Progenitor cell of endocrine pancreas (in vitro differentiated cells): ENCODE results near the gene PRRC2C. TPM values are rescaled to one million over a fixed set of nuclear protein-coding genes. Genes with fewer than 3 reads are reported as not detected.

Experiments
- DNase-seq: peaks from one replicate; pipeline ENCODE4 v3.0.0; 2021; ENCODE audit warnings: low spot score; ENCODE audit not compliant: unreplicated experiment
- H3K27ac Mint-ChIP-seq: 2 replicates; pipeline ENCODE4 v1.8.0; 2021; ENCODE audit warnings: mild to moderate bottlenecking, moderate library complexity, mixed read lengths
- H3K27me3 Mint-ChIP-seq: 2 replicates; pipeline ENCODE4 v1.8.0; 2021; ENCODE audit warnings: mixed read lengths
- H3K36me3 Mint-ChIP-seq: 2 replicates; pipeline ENCODE4 v1.8.0; 2022; ENCODE audit warnings: mixed read lengths; ENCODE audit not compliant: insufficient read depth
- H3K4me1 Mint-ChIP-seq: 2 replicates; pipeline ENCODE4 v1.8.0; 2021; ENCODE audit warnings: low read depth, mixed read lengths
- H3K4me3 Mint-ChIP-seq: 2 replicates; pipeline ENCODE4 v1.8.0; 2021; ENCODE audit warnings: low read depth, mild to moderate bottlenecking, moderate library complexity, mixed read lengths
- H3K9me3 Mint-ChIP-seq: 2 replicates; pipeline ENCODE4 v1.8.0; 2021; ENCODE audit warnings: low read depth, mixed read lengths
- total RNA-seq: library from RNA; stranded (reverse); gene quantifications from 2 replicates; pipeline ENCODE4 v1.2.1, GENCODE V29; 2021
- TF ChIP-seq, protein P1 (sequence below): fragments of 200-600 bp; sonication (generic); IDR thresholded peaks from one replicate; pipeline ENCODE4 v1.5.0; 2021; ENCODE audit warnings: antibody characterized with exemption, mild to moderate bottlenecking; ENCODE audit not compliant: unreplicated experiment

PRRC2C gene
- total RNA-seq, 1 donor from 2014 or later, result 213 TPM

GRCh38 chr1:171582589-171582988 is 97.3 kb downstream of the PRRC2C start:
- DNase-seq, result no peak
- no peak overlapping the region for H3K27ac Mint-ChIP-seq
- TF ChIP-seq, protein P1, sequence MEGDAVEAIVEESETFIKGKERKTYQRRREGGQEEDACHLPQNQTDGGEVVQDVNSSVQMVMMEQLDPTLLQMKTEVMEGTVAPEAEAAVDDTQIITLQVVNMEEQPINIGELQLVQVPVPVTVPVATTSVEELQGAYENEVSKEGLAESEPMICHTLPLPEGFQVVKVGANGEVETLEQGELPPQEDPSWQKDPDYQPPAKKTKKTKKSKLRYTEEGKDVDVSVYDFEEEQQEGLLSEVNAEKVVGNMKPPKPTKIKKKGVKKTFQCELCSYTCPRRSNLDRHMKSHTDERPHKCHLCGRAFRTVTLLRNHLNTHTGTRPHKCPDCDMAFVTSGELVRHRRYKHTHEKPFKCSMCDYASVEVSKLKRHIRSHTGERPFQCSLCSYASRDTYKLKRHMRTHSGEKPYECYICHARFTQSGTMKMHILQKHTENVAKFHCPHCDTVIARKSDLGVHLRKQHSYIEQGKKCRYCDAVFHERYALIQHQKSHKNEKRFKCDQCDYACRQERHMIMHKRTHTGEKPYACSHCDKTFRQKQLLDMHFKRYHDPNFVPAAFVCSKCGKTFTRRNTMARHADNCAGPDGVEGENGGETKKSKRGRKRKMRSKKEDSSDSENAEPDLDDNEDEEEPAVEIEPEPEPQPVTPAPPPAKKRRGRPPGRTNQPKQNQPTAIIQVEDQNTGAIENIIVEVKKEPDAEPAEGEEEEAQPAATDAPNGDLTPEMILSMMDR, result no peak
- no peaks in the 10 kb centered on the region for H3K9me3 Mint-ChIP-seq
- no peaks in the 10 kb centered on the region for H3K27me3 Mint-ChIP-seq
- H3K4me3 Mint-ChIP-seq, result no peak overlapping the region
- H3K36me3 Mint-ChIP-seq, result peaks cover 31% of the 10 kb centered on the region
- H3K4me1 Mint-ChIP-seq, result no peaks in the 10 kb centered on the region

DNA sequence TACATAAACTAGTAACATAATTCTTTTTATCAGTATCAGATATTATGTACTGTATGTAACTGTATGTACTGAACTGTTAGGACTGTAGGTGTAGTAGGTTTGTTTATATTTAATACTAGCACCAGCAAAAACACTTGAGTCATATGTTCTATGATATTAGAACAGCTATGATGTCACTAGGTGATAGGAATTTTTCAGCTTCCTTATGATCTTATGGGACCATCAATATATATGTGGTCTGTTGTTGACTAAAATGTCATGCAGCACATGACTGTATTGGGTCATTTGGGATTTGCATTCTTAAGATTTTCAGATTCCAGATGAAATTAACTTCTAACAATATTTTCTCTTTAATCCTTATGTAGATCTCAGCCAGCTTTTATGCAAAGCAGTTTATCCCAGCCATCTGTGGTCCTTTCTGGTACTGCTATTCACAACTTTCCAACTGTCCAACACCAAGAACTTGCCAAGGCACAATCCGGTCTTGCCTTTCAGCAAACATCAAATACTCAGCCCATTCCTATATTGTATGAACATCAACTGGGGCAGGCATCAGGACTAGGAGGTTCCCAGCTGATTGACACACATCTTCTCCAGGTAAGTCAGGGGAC is 98.4 kb downstream of the PRRC2C start:
- Mint-ChIP-seq H3K4me3 (no peak overlapping the region), H3K27me3 (no peaks in the 10 kb centered on the region), H3K36me3 (peaks cover 34% of the 10 kb centered on the region), H3K4me1 (peaks cover 3% of the 10 kb centered on the region), H3K27ac (no peak overlapping the region), H3K9me3 (no peaks in the 10 kb centered on the region)
- TF ChIP-seq, protein P1, result no peak
- no peak for DNase-seq

DNA sequence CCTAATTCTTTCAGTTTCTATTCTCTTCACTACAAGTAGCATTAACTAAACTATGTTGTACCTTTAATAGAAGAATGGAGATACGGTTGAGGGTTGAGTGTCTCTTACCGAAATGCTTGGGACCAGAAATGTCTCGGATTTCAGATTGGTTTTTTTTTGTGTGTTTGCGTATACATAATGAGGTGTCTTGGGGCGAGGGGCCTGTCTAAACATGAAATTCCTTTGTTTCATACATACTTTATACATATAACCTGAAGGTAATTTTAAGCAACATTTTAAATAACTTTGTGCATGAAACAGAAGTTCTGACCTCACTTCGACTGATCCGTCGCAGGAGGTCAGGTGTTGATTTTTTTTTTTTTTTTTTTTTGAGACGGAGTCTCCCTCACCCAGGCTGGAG is 100.4 kb downstream of the PRRC2C start:
- Mint-ChIP-seq H3K9me3 (no peaks in the 10 kb centered on the region), H3K4me1 (peaks cover 8% of the 10 kb centered on the region), H3K27me3 (no peaks in the 10 kb centered on the region), H3K36me3 (peaks cover 37% of the 10 kb centered on the region), H3K4me3 (no peak overlapping the region), H3K27ac (no peak overlapping the region)
- DNase-seq, result no peak
- TF ChIP-seq, protein P1, result no peak

DNA sequence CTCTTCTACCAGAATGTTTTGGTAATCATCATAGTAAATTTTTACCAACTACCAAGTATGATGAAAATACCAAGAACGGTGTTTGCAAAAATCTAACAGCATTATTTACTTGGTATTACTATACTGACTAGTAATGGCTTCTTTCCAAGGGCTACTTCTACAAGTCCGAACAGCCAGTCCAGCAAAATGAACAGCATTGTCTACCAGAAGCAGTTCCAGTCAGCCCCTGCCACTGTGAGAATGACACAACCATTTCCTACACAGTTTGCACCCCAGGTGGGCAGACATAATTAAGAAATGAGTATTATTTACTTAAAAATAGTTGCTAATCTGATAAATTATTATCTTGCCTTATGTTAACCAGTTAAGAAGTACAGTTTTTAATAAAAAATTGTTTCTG is 102.9 kb downstream of the PRRC2C start:
- Mint-ChIP-seq H3K9me3 (no peaks in the 10 kb centered on the region), H3K4me3 (no peak overlapping the region), H3K27ac (no peak overlapping the region), H3K27me3 (no peaks in the 10 kb centered on the region), H3K36me3 (peaks cover 45% of the 10 kb centered on the region), H3K4me1 (peaks cover 8% of the 10 kb centered on the region)
- TF ChIP-seq, protein P1, result no peak
- no peak for DNase-seq

DNA sequence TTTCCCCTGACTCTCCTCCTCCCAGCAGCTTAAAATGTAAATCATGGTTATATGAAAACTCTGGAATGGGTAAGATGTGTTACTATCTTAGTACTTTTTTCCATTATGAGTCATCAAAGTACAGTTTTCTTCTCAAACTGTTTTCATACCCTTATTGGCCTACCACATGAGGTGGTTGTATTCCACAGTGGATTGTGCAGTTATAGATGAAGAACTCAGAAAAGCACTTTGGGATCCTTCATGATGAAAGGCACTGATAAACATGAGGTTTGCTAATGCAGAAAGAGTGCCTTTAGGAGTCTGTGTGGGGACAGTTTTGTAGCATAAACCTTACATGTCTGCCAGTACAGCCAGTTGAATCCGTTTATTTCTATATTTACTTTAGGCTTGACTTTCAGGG is 104.7 kb downstream of the PRRC2C start:
- TF ChIP-seq, protein P1, result no peak
- H3K4me1 Mint-ChIP-seq, result peaks cover 8% of the 10 kb centered on the region
- H3K9me3 Mint-ChIP-seq, result no peaks in the 10 kb centered on the region
- no peak for DNase-seq
- no peak overlapping the region for H3K4me3 Mint-ChIP-seq
- H3K36me3 Mint-ChIP-seq, result peaks cover 37% of the 10 kb centered on the region
- no peak overlapping the region for H3K27ac Mint-ChIP-seq
- no peaks in the 10 kb centered on the region for H3K27me3 Mint-ChIP-seq
